ENCODE results near the gene CPNE8.

DNA sequence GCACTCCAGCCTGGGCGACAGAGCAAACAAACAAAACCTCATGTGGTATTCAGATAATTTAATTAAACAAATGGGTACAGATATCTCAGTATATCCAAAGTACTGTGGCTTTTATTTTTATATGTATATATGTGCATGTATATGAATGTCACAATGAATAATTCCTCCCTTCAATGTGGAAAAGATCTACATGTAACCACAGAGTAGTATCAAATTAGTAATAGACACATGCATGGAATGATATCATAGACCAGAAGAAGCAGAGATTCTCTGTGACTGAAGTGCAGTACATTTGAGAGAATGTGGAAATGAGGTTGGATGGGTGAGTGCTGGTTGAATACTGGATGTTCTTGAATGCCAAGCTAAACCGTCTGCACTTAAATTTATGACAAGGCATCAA, 222.9 kb downstream of the CPNE8 start:
- TF ChIP-seq YY1 (IDR thresholded peaks at IDR 0.05; ENCODE audit: insufficient read depth, insufficient read length), result no peak
- no peak for TF ChIP-seq ZNF274 (IDR thresholded peaks at IDR 0.05; ENCODE audit: low read depth, low read length)
- no peak for TF ChIP-seq SUZ12 (IDR thresholded peaks at IDR 0.05; ENCODE audit: extremely low read depth, insufficient read depth, insufficient read length)
